ENCODE results near the gene LIN37. TPM values are rescaled to one million over a fixed set of nuclear protein-coding genes. Genes with fewer than 3 reads are reported as not detected.
A peak's percentile ranks its signal among the peaks of the same experiment; 100 is the strongest.

LIN37 gene
- total and polyA plus RNA-seq, 2 donors (not counting 3 experiments of a cell fraction or from before 2014, with no cell fraction given) = 11.3 to 21.4 TPM

DNA sequence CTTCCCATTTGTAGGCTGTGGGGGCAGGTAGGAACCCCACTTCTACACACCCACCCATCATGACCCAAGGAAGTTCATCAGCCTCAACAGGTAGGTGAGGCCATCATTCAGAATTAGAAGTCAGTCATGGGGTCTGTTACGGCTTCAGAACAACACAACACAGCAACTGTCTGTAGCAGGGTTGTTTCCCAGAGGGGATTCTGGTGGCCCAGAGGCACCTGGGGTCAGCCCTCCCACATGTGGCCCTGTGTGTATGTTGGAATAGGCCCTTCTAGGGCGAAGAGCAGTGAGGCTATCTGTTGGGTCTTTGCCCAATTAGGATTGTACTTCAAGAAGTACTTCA is 9.5 kb upstream of the LIN37 start:
- H3K9me3 ChIP-seq (replicated peaks; ENCODE audit: control insufficient read depth, insufficient read depth, low read length) = no peaks in the 10 kb centered on the region
- POLR2A ChIA-PET = no interaction called here
- H2AFZ ChIP-seq (ENCODE audit: low read depth, low read length) = no peak overlapping the region
- H3K27me3 ChIP-seq (ENCODE audit: control insufficient read depth in 2 of 2, insufficient read depth in 2 of 2, low read length in 2 of 2) = no peaks in the 10 kb centered on the region
- no peak overlapping the region for H3K4me3 ChIP-seq (replicated peaks in 1 of 3; ENCODE audit: insufficient read depth in 1 of 3, low read depth in 1 of 3, low read length in 3 of 3)
- no TSS peak for BruUV-seq (replicated peaks)
- H3K9ac ChIP-seq (replicated peaks; ENCODE audit: extremely low read depth, insufficient read depth, low read length) = no peak overlapping the region
- CTCF ChIA-PET = no interaction called here
- no peaks in the 10 kb centered on the region for H3K79me2 ChIP-seq (ENCODE audit: control insufficient read depth, insufficient read depth, low read length)
- no peak overlapping the region for H3K27ac ChIP-seq (ENCODE audit: insufficient read depth, low read depth, low read length)
- dilution Hi-C loops (cut with MboI; ENCODE audit: extremely low pct_ligation_motif_present, low sequenced_read_pairs) (no loop called here), intact Hi-C loops (cut with micrococcal nuclease) (no loop called here)
- no peak overlapping the region for H3K4me2 ChIP-seq (ENCODE audit: insufficient read depth, low read length)
- TF ChIP-seq, protein P1, sequence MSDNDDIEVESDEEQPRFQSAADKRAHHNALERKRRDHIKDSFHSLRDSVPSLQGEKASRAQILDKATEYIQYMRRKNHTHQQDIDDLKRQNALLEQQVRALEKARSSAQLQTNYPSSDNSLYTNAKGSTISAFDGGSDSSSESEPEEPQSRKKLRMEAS (IDR thresholded peaks at IDR 0.05; ENCODE audit: insufficient read depth, insufficient read length) = no peak
- TF ChIP-seq FOS (IDR thresholded peaks at IDR 0.05; ENCODE audit: borderline replicate concordance, insufficient read depth, low read length) = no peak
- TF ChIP-seq, protein P2, sequence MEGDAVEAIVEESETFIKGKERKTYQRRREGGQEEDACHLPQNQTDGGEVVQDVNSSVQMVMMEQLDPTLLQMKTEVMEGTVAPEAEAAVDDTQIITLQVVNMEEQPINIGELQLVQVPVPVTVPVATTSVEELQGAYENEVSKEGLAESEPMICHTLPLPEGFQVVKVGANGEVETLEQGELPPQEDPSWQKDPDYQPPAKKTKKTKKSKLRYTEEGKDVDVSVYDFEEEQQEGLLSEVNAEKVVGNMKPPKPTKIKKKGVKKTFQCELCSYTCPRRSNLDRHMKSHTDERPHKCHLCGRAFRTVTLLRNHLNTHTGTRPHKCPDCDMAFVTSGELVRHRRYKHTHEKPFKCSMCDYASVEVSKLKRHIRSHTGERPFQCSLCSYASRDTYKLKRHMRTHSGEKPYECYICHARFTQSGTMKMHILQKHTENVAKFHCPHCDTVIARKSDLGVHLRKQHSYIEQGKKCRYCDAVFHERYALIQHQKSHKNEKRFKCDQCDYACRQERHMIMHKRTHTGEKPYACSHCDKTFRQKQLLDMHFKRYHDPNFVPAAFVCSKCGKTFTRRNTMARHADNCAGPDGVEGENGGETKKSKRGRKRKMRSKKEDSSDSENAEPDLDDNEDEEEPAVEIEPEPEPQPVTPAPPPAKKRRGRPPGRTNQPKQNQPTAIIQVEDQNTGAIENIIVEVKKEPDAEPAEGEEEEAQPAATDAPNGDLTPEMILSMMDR (IDR thresholded peaks at IDR 0.05; ENCODE audit: extremely low read depth in 1 of 2, insufficient read depth in 1 of 2, low read depth in 1 of 2, low read length in 2 of 2) = no peak
- FAIRE-seq (no peak), DNase-seq (ENCODE audit: low read depth, low spot score) (no peak)
- H4K20me1 ChIP-seq (replicated peaks; ENCODE audit: control insufficient read depth, extremely low read depth, insufficient read depth, low read length) = no peaks in the 10 kb centered on the region
- H3K9me1 ChIP-seq (replicated peaks; ENCODE audit: control insufficient read depth, extremely low read depth, insufficient read depth, low read length) = no peaks in the 10 kb centered on the region
- peaks cover 7 to 38% of the 10 kb centered on the region in 2 experiments for H3K36me3 ChIP-seq (ENCODE audit: control insufficient read depth in 2 of 2, extremely low read depth in 1 of 2, insufficient read depth in 2 of 2, low read length in 2 of 2)
- peaks cover 11% of the 10 kb centered on the region for H3K4me1 ChIP-seq (ENCODE audit: control insufficient read depth, extremely low read depth, insufficient read depth, low read length)

DNA sequence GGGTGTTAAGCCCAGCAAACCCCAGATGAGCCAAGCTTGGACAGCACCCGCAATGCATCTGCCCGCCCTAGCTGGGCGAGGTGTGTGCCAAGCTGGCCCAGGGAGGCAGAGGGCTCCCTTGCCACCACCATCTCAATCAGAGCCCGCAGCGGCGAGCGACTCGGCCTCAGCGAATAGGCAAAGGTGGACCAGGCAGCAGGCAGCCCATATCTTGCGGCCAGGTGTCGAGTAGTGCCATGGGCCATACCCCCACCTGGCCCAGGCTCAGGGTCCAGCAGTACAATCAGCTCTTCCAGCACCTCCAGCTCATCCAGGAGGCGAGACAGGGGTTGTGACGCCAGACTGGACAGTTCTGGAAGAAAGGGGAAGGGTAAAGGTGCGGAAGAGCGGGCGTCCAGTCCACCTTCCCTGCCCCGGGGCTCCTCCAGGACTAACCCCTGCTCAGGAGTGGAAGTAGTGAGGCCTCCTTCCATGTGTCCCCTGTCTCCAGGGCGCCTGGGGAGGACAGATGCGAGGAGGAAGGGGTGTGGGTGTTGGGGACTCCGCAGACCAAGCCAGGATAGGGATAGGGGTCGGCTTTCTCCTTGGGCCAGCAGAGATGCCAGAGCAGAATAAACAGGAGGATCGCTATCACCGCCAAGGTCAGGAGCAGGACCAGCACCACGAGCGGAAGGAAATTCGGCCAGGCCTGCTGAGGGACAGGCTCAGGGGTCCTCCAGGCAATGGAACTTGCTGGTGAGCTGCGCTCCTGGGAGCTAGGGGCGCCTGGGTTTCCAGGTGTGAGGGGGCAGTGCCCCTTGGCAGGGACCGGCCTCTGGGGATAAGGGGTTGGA is 8.9 kb upstream of the LIN37 start:
- Histone ChIP-seq H3K79me2 (ENCODE audit: control insufficient read depth, insufficient read depth, low read length) (no peaks in the 10 kb centered on the region), H3K4me2 (ENCODE audit: insufficient read depth, low read length) (peak overlapping the region; percentile 85), H3K27me3 (ENCODE audit: control insufficient read depth in 2 of 2, insufficient read depth in 2 of 2, low read length in 2 of 2) (no peaks in the 10 kb centered on the region), H3K9me1 (replicated peaks; ENCODE audit: control insufficient read depth, extremely low read depth, insufficient read depth, low read length) (no peaks in the 10 kb centered on the region), H3K4me1 (ENCODE audit: control insufficient read depth, extremely low read depth, insufficient read depth, low read length) (peaks cover 13% of the 10 kb centered on the region), H3K4me3 (replicated peaks in 1 of 3; ENCODE audit: insufficient read depth in 1 of 3, low read depth in 1 of 3, low read length in 3 of 3) (no peak overlapping the region), H3K36me3 (ENCODE audit: control insufficient read depth in 2 of 2, extremely low read depth in 1 of 2, insufficient read depth in 2 of 2, low read length in 2 of 2) (peaks cover 5 to 31% of the 10 kb centered on the region in 2 experiments), H3K9me3 (replicated peaks; ENCODE audit: control insufficient read depth, insufficient read depth, low read length) (no peaks in the 10 kb centered on the region), H2AFZ (ENCODE audit: low read depth, low read length) (no peak overlapping the region), H3K9ac (replicated peaks; ENCODE audit: extremely low read depth, insufficient read depth, low read length) (no peak overlapping the region), H4K20me1 (replicated peaks; ENCODE audit: control insufficient read depth, extremely low read depth, insufficient read depth, low read length) (no peaks in the 10 kb centered on the region), H3K27ac (ENCODE audit: insufficient read depth, low read depth, low read length) (no peak overlapping the region)
- intact Hi-C loops (cut with micrococcal nuclease) (loop anchor here (1.0 kb wide), 2 partner anchors 22 to 45 kb away; no protein-coding TSS in a partner anchor), dilution Hi-C loops (cut with MboI; ENCODE audit: extremely low pct_ligation_motif_present, low sequenced_read_pairs) (no loop called here)
- ChIA-PET CTCF (interaction anchor here (1.1 to 1.6 kb wide), 2 partner anchors 9 to 21 kb away, joined by 3 to 5 read pairs; partner anchors contain the start of gene LIN37), POLR2A (no interaction called here)
- DNase-seq (ENCODE audit: low read depth, low spot score) (no peak), FAIRE-seq (no peak)
- no TSS peak for BruUV-seq (replicated peaks)
- TF ChIP-seq JUN (IDR thresholded peaks at IDR 0.05; ENCODE audit: borderline replicate concordance, insufficient read depth, insufficient read length, low read depth) (no peak), EZH2 (IDR thresholded peaks at IDR 0.05; ENCODE audit: borderline replicate concordance, low read depth, low read length, severe bottlenecking) (no peak), GATA2 (IDR thresholded peaks at IDR 0.05; ENCODE audit: insufficient read depth, insufficient read length, low read depth, low read length) (no peak), POLR2A (IDR thresholded peaks at IDR 0.05; ENCODE audit: low read depth, low read length) (no peak), POLR2AphosphoS5 (IDR thresholded peaks at IDR 0.05; ENCODE audit: insufficient read depth, low read depth, low read length) (no peak), FOS (IDR thresholded peaks at IDR 0.05; ENCODE audit: borderline replicate concordance, insufficient read depth, low read length) (no peak), MYC (IDR thresholded peaks at IDR 0.05; ENCODE audit: low read depth, low read length) (no peak)
- TF ChIP-seq, protein P2 (IDR thresholded peaks at IDR 0.05; ENCODE audit: extremely low read depth in 1 of 2, insufficient read depth in 1 of 2, low read depth in 1 of 2, low read length in 2 of 2) = no peak
- TF ChIP-seq, protein P1 (IDR thresholded peaks at IDR 0.05; ENCODE audit: insufficient read depth, insufficient read length) = no peak

Measured in endothelial cell of umbilical vein (primary cell).